Small intestine (tissue), 7 donors: Measurements from ENCODE around the gene ISG20L2. TPM values are rescaled to one million over a fixed set of nuclear protein-coding genes. Genes with fewer than 3 reads are reported as not detected.

Source experiments
- DNase-seq, 2 donors: peaks; one replicate each; pipeline versions ENCODE4 v3.0.0 to v3.0.0-alpha.2; 2013
- FAIRE-seq: peaks from 2 replicates; lab custom pipeline; 2012; peaks lifted over from hg19 to GRCh38; lab: Jason Lieb, UNC
- H3K27ac ChIP-seq, 3 donors: one replicate each; pipeline ENCODE4 v1.5.1; 2013; ENCODE audit warnings: low read length in 2 of 3, mild to moderate bottlenecking in 2 of 3, control low read depth in 1 of 3, inconsistent platforms in 1 of 3, low read depth in 1 of 3, moderate library complexity in 1 of 3
- H3K27me3 ChIP-seq, 3 donors: one replicate each; pipeline ENCODE4 v1.6.1; 2013; ENCODE audit warnings: low read length in 3 of 3, inconsistent platforms in 1 of 3; ENCODE audit not compliant: control insufficient read depth in 3 of 3, insufficient read depth in 3 of 3
- H3K36me3 ChIP-seq, 3 donors: one replicate each; pipeline ENCODE4 v1.6.1; 2013; ENCODE audit warnings: low read length in 3 of 3, inconsistent platforms in 1 of 3, low read depth in 1 of 3, mild to moderate bottlenecking in 1 of 3, moderate library complexity in 1 of 3; ENCODE audit not compliant: control insufficient read depth in 3 of 3, insufficient read depth in 2 of 3
- H3K4me1 ChIP-seq, 3 donors: one replicate each; pipeline ENCODE4 v1.6.1; 2013; ENCODE audit warnings: low read length in 2 of 3, inconsistent platforms in 1 of 3, low read depth in 1 of 3, mild to moderate bottlenecking in 1 of 3, moderate library complexity in 1 of 3; ENCODE audit not compliant: control insufficient read depth in 3 of 3, insufficient read depth in 2 of 3
- H3K4me3 ChIP-seq, 3 donors: one replicate each; pipeline ENCODE4 v1.5.1; 2013; ENCODE audit warnings: low read length in 3 of 3, control low read depth in 1 of 3, inconsistent platforms in 1 of 3, low read depth in 1 of 3, mild to moderate bottlenecking in 1 of 3, moderate library complexity in 1 of 3
- H3K9me3 ChIP-seq, 2 donors: one replicate each; pipeline ENCODE4 v1.6.1; 2013; ENCODE audit warnings: low read depth in 1 of 2, low read length in 1 of 2; ENCODE audit not compliant: control insufficient read depth in 2 of 2, insufficient read depth in 1 of 2
- WGBS, 3 donors: extraction: QIAGEN DNeasy Blood & Tissue Kit; methylation state at CpG; one replicate each; pipeline ENCODE4 v1.1.7; 2013; 5-methylcytosine and 5-hydroxymethylcytosine counted together
- polyA plus RNA-seq, 4 donors: library from polyadenylated mRNA; stranded (reverse) in 3 of 4; unstranded in 1 of 4; fragments of 200-250 nt in 3 of 4; fragments of 120-200 nt in 1 of 4; gene quantifications; one replicate each; pipeline versions ENCODE4 v1.2.1 to v1.2.3, GENCODE V29; 2013
- donor health status: healthy with polysubstance abuse.
- donor health status: control.
- donor health status: control.
- donor health status: Bipolar disorder and iron deficiency.
- donor health status: healthy.

The ISG20L2 gene
- polyA plus RNA-seq, 4 donors = 12.5 to 34.5 (median 14.9) TPM

DNA sequence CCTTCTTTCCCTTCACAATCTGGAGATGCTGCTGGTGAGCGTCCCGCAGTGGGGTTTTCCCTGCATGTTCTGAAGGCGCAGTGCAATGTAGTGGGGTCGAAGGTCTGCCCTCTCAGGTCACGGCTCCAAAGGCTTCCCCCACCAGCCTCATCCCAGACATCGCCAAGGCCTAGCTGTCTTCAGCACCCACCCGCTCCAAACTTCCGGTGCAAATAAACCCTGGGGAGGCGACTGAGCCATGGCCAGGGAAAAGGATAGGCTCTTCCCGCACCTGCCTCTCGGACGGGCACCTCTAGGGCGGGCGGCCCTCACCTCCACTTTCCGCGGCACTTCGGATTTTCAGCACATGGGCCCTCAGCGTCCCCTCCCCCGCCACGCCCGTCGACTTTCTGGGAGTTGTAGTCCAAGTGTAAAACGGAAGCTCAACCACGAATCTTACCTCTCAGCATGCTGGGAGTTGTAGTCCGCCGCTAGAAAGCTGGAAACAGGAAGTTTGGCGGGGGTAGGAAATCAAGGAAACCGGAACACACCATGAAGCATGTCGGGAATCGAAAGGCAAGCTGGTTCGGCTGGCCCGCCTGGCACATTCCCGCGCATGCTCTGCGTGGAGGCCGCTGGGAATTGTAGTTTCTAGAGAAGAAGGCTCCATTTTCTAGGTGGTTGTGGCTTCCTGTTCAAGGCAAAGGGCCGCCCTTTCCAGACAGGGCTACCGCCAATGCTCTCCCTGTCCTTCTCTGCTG lies 12.3 kb upstream of the ISG20L2 start, which contains the start of gene MRPL24:
MRPL24 (minus strand) TSS at position 348 of the 740 bp plus-strand sequence. CDS start 2,384 bp downstream, outside the sequence.
- WGBS, 3 donors = 0 to 1% (median 1%) methylated on average over 38 of the region's 38 CpGs
- DNase-seq (peak; percentile 99 to 100), FAIRE-seq (no peak)
- Histone ChIP-seq H3K4me3 (peak within 1 kb of the TSS; percentile 31 to 79 (median 60)), H3K27ac (peak within 1 kb of the TSS; percentile 57 to 90 (median 90)), H3K4me1 (peaks cover under 1 to 19% (median 4%) of the 10 kb centered on the region in 3 donors), H3K36me3 (peaks cover 16 to 73% (median 24%) of the 10 kb centered on the region in 3 donors), H3K9me3 (no peaks in the 10 kb centered on the region), H3K27me3 (no peaks in the 10 kb centered on the region)

DNA sequence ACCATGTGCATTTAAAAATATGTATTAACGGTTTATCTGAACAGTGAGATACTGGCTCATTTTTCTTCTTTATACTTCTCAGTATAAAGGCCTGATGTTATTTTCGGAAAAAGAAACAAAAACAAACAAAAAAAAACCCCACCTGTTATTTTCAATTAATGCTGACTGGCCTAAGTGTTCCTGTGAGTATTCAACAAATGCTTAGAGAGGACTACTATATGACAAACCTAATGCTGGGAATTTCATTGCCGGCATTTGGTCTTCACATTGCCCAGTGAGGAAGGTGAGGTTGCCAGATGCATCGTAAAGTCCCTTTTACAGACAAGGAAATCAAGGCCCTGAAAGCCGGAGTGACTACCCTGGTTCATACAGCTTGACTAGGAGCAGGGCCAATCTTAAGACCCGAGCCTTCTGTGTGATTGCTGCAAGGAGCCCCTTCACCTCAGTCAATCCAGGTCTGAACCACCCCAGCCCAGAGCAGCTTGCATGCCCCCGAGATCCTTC lies 11.7 kb upstream of the ISG20L2 start:
- no peaks in the 10 kb centered on the region for H3K27me3 ChIP-seq
- H3K4me1 ChIP-seq = peaks cover 0 to 13% (median 3%) of the 10 kb centered on the region in 3 donors
- peaks cover 16 to 75% (median 26%) of the 10 kb centered on the region in 3 donors for H3K36me3 ChIP-seq
- H3K27ac ChIP-seq = peak overlapping the region; percentile 57 to 71 (median 60)
- DNase-seq (no peak), FAIRE-seq (no peak)
- 8 to 19% (median 11%) methylated on average over 7 of the region's 7 CpGs for WGBS, 3 donors
- H3K4me3 ChIP-seq = peak overlapping the region; percentile 31 to 79 (median 60)
- H3K9me3 ChIP-seq = no peaks in the 10 kb centered on the region

DNA sequence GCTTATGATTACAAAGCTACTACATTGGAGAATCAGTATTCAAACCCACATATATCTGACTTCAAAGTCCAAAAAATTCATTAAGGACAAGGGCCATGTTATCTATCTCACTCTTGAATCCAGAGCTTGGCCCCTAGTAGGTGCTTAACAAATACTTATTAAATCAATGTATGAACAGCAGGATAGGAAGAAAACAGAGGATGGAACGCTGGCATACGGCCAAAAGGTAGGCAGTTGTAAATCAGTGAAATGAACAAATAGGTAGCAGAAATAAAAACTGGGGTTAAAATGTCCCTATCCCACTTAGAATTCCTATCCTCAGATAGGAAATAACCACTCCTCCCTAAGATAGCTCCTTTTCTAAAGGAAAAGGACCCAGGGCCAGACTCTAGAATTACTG lies 10.3 kb upstream of the ISG20L2 start:
- peaks cover 0 to 6% (median 3%) of the 10 kb centered on the region in 3 donors for H3K4me1 ChIP-seq
- DNase-seq (no peak), FAIRE-seq (no peak)
- no peak overlapping the region for H3K4me3 ChIP-seq
- H3K9me3 ChIP-seq = no peaks in the 10 kb centered on the region
- no peaks in the 10 kb centered on the region for H3K27me3 ChIP-seq
- WGBS, 3 donors = 82 to 88% (median 87%) methylated on average over 2 of the region's 2 CpGs
- peaks cover 9 to 71% (median 17%) of the 10 kb centered on the region in 3 donors for H3K36me3 ChIP-seq
- no peak overlapping the region for H3K27ac ChIP-seq

DNA sequence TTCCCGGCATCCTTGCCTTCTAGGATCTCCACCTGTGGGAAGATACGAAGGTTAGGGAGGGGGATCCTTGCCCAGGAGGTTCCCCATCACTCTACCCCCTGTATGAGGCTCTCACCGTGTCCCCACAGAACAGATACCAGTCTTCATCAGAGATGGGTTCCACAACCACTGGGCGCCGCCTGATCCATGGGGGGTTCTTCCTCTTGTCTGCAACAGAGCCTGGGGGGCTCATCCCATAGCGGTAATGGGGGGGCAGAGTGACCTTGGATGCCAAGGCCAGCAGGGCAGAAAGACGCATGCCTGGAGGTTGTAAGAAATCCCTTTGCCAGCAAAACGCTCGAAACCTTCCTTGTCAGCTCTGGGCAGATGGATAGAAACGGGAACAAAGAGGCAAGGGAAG lies 9.8 kb upstream of the ISG20L2 start:
- DNase-seq = no peak
- Histone ChIP-seq H3K27me3 (no peaks in the 10 kb centered on the region), H3K36me3 (peaks cover 7 to 70% (median 15%) of the 10 kb centered on the region in 3 donors), H3K9me3 (no peaks in the 10 kb centered on the region), H3K4me1 (peaks cover 0 to 6% (median 3%) of the 10 kb centered on the region in 3 donors), H3K4me3 (no peak overlapping the region), H3K27ac (no peak overlapping the region)
- WGBS, 3 donors = 88 to 92% (median 89%) methylated on average over 10 of the region's 10 CpGs
- FAIRE-seq = no peak

DNA sequence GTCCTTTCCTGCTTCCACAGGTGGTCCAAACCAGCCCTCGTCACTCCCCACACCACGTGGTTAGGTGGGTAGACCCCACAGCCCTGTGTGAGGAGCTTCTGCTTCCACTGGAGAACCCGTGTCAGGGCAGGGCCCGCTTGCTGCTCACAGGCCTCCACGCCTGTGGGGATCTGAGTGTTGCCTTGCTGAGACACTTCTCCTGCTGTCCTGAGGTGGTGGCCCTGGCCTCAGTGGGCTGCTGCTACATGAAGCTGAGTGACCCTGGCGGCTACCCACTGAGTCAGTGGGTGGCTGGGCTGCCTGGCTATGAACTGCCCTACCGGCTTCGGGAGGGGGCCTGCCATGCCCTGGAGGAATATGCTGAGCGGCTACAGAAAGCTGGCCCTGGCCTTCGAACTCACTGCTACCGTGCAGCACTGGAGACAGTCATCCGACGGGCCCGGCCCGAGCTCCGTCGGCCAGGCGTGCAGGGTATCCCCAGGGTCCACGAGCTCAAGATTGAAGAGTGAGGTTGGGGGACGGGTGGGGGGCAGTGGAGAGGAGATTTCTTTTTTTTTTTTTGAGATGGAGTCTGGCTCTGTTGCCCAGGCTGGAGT lies 5.5 kb upstream of the ISG20L2 start:
- Histone ChIP-seq H3K9me3 (no peaks in the 10 kb centered on the region), H3K27ac (no peak overlapping the region), H3K36me3 (peaks cover 5 to 65% (median 7%) of the 10 kb centered on the region in 3 donors), H3K4me3 (no peak overlapping the region), H3K27me3 (no peaks in the 10 kb centered on the region), H3K4me1 (peaks cover 0 to 10% (median 0%) of the 10 kb centered on the region in 3 donors)
- no peak for FAIRE-seq
- no peak for DNase-seq
- 93 to 97% (median 95%) methylated on average over 20 of the region's 20 CpGs for WGBS, 3 donors

DNA sequence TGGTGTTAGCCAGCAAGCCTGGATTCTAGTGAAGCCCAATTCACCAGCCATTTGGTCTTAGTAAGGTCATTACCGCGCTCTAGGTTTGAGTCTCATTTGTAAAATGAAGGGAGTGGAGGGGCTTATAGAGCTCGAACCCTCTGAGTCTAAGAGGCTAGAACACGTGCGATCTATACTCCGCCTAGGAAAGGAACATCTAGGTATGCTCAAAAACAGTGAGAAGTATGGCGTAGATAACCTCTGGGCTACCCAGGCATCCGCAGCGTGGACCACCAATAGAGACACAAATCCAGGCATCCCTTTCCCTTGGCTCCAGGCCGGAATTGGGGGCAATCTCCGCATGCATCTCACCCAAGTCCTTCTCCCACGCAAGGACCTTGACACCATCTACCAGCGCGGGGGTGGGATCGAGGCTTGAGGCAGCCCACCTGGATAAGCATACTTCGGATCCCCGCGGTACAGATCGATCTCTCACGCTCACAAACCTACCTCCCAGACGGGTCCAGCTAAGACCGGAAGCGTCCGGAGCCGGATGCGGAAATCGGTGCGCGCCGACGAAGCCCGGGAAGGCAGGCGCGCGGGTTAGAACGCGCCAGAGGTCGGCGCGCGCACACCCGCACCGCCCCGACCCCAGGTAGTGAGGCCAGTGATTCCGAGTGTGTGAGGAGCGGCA lies 504 bp downstream of the ISG20L2 start, which contains the start of gene METTL25B:
METTL25B (plus strand) TSS at position 544 of the 673 bp plus-strand sequence. CDS start 636 bp downstream, outside the sequence.
- H3K9me3 ChIP-seq = no peaks in the 10 kb centered on the region
- H3K4me1 ChIP-seq = peaks cover 8 to 34% (median 12%) of the 10 kb centered on the region in 3 donors
- 0% methylated on average over 40 to 46 of the region's 46 CpGs for WGBS, 3 donors
- H3K36me3 ChIP-seq = peaks cover 1 to 52% (median 6%) of the 10 kb centered on the region in 3 donors
- peak within 1 kb of the TSS; percentile 93 to 100 (median 94) for H3K27ac ChIP-seq
- peak; percentile 86 to 93 for DNase-seq
- no peaks in the 10 kb centered on the region for H3K27me3 ChIP-seq
- peak within 1 kb of the TSS; percentile 45 to 95 (median 72) for H3K4me3 ChIP-seq
- FAIRE-seq = no peak

DNA sequence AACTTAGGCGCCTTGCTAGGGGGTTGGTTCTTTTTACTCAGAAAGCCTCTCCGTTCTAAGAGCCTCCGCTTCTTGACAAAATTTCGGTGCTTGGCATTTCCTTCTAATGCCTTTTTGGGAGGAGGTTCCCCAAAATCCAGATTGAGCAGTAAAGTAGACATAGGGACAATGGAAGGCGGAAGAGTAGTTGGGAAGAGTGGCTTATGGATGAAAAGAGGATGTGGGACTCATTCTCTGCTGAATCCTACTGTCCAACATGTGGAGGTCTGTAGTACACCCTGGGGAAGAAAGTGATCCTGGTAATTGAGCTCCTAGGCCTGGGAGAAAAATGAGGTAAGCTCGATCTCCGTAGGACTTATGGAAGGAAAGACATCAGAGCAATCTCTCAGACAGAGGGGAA lies 1.1 kb downstream of the ISG20L2 start:
- peaks cover 6 to 52% (median 10%) of the 10 kb centered on the region in 3 donors for H3K36me3 ChIP-seq
- H3K4me1 ChIP-seq = peaks cover 8 to 34% (median 12%) of the 10 kb centered on the region in 3 donors
- no peaks in the 10 kb centered on the region for H3K9me3 ChIP-seq
- DNase-seq (no peak), FAIRE-seq (no peak)
- 31 to 41% (median 35%) methylated on average over 7 of the region's 7 CpGs for WGBS, 3 donors
- peak overlapping the region; percentile 45 to 95 (median 72) for H3K4me3 ChIP-seq
- H3K27ac ChIP-seq = peak overlapping the region; percentile 93 to 100 (median 94)
- H3K27me3 ChIP-seq = no peaks in the 10 kb centered on the region
